ENCODE data around the gene RBM46. TPM values are rescaled to one million over a fixed set of nuclear protein-coding genes. Genes with fewer than 3 reads are reported as not detected.

Gene RBM46, protein sequence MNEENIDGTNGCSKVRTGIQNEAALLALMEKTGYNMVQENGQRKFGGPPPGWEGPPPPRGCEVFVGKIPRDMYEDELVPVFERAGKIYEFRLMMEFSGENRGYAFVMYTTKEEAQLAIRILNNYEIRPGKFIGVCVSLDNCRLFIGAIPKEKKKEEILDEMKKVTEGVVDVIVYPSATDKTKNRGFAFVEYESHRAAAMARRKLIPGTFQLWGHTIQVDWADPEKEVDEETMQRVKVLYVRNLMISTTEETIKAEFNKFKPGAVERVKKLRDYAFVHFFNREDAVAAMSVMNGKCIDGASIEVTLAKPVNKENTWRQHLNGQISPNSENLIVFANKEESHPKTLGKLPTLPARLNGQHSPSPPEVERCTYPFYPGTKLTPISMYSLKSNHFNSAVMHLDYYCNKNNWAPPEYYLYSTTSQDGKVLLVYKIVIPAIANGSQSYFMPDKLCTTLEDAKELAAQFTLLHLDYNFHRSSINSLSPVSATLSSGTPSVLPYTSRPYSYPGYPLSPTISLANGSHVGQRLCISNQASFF
- total RNA-seq: not detected in 2 replicates

DNA sequence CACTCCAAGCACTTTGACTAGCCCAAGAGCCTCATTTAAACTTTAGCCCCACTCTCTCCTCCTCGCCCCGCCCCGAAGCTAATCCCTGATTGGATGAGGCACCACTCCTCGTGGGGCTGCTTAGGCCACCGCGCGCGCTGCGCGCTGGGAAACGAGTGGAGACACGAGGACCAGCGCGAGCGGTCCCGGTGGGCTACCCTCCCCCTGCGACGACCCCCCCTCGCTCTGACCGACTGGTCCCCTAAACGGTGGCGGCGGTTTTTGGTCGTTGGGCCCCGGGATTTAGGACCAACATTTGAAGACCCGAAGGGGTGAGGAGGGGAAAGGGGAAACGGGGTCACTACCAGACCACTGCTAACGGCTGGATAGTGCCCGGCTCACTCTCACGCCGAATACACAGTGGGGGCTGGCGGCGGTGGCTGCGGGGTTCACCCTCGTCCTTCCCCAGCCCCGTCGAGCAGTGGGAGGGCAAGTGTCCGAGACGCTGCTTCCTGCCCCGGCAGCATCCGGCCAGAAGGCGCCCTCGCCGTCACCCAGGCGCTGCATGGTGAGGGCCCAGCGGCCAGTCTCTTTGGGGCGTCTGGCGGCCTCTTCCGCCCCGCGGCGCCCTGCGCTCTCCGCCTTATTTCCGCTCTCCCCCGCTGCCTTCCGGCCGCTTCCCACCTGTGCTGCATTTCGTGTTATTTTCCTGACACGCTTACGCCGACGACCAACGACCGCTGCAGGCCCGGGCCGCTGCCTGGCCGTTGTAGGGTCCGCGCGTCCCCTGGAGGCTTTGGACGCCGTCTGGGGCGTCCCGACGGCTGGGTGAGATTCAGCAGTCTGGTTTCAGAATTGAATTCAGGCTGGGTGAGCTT, at the start of gene RBM46:
RBM46 (plus strand) TSS at position 147 of the 857 bp plus-strand sequence. CDS start 15,481 bp downstream, outside the sequence.
- DNase-seq (ENCODE audit: extremely low read depth, low read depth, low spot score): no peak

DNA sequence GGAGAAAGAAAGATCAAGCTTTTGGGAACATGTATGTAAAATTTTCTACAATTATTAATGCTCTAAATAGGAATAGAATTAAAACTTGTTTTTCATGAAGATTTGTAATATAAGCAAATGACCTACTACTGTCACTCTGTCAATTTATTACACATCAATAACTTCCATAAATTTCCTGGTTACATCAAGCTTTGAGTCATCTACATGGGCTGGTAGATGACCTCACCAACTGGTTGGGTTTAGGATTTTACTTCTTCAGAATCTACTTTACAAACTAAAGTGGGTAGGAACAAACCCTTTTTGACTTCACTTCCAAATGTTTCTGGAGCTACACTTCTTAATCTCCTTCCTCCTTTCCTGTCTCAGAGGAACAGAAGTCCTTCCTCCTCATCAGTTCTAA, 49.3 kb upstream of the RBM46 start:
- DNase-seq (ENCODE audit: extremely low read depth, low read depth, low spot score): no peak

DNA sequence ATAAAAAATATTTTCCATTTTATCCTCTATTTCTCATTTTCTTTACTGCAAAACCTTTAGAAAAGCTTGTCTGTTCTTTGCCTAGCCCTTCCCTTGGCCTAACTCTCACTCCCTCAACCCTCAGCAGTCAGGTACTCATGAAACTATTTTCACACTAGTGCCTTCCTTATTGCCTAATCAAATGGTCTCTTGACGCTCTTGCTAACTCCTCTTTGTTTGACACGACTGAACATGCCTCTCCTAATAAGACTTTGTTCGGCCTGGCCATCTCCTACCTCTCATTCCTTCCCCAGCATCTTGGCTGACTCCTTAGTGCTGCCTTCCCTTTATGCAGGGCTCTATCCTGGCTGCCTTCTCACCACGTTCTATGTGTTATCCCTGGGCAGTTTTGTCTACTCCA, 48.4 kb upstream of the RBM46 start:
- no peak for DNase-seq (ENCODE audit: extremely low read depth, low read depth, low spot score)

DNA sequence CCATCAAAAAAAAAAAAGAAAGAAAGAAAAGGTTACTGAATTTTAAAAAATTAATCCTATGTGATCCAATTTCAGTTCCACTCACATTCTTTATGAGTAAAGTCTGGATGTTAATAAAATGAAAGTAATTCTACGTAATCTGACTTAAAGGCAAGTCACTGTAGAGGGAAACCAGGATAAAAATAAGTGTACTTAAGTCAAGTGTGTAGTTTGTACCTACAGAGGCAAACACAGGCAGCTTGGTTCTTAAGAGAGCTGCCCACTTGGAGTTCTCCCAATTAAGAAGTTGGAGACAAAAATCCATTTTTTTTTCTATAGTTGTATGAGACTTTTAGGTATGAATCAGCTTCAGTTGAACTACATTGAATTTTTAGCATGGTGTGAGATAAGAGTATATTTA, 44.3 kb upstream of the RBM46 start:
- DNase-seq (ENCODE audit: extremely low read depth, low read depth, low spot score): no peak

DNA sequence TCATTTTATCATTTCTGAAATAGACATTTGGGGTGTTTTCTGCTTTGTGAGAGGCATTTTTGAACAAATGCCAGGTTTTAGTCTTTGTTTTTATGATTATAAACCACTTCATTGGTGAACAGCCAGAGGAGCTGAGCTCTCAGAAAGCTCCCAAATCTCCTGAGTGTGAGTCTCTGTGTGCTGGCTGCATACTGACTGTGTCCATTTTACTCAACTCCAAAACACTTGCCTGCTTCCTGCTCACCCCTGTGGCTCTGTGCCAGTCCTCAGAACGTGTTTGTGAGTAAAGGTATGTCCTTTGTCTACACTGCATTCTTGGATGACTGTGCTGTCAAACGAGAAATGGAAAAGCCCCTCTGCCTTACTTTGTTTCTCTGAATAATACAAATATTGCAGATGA, 42.6 kb upstream of the RBM46 start:
- no peak for DNase-seq (ENCODE audit: extremely low read depth, low read depth, low spot score)

DNA sequence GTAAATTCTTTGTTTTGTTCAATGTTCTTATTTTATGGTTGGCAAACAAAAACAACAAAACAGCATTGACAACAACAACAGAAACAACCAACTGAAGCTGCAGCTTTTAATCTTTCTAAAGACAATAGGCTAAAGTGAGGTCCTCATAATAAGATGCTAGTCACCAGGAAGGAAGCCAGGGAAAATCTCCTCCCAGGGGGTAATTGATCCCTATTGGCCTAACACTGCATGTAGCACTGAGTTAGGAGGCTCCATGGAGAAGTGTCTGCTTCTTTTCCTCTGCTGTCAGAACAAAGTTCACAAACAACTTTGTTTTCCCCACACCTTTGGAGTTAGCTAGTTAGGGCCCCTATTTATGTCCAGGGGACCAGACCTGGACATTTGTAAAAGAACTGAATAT, 42.0 kb upstream of the RBM46 start:
- no peak for DNase-seq (ENCODE audit: extremely low read depth, low read depth, low spot score)

DNA sequence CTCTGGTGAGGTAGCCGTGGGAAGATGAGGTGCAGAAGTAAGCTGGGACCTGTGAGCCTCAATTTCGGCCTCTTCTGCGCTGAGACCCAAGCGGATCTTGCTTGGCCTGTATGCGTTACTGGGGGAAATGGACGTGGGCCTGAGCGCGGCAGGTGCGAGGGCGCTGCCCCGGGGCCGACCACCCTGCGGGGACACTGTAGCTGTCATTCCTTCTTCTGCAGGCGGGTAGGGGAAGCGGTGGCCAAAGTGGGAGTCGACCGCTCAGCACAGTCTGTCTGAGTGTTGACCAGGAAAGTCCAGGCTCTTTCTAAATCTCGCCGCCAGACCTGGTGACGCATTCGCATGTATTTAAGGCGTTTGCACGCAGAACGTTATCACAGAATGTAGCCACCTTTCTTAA, 40.6 kb upstream of the RBM46 start:
- no peak for DNase-seq (ENCODE audit: extremely low read depth, low read depth, low spot score)

DNA sequence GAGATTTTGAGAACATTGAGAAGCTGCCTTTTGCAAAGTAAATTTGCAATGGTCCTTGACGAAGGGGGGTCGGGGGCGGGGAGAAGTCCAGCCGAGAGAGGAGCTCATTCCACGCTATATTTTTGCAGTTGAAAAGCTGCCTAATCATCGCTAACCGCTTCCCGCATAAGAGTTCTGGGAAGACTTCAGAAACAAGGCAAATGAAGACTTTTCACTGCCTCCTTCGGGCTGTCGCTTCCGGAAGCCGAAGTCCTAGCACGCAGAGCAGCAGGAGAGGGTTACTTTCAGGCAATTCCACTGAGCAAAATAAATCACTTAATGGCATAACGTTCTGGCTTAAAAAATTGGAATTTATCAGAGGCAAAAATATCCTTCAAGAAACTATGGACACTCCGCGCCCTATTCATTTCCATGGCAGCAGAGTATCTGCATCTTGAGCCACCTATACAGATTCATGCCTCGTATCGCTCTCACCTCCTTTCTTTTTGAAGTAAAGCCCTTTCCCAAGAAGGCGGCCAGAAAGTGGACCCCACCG, 39.9 kb upstream of the RBM46 start:
- DNase-seq (ENCODE audit: extremely low read depth, low read depth, low spot score): no peak

DNA sequence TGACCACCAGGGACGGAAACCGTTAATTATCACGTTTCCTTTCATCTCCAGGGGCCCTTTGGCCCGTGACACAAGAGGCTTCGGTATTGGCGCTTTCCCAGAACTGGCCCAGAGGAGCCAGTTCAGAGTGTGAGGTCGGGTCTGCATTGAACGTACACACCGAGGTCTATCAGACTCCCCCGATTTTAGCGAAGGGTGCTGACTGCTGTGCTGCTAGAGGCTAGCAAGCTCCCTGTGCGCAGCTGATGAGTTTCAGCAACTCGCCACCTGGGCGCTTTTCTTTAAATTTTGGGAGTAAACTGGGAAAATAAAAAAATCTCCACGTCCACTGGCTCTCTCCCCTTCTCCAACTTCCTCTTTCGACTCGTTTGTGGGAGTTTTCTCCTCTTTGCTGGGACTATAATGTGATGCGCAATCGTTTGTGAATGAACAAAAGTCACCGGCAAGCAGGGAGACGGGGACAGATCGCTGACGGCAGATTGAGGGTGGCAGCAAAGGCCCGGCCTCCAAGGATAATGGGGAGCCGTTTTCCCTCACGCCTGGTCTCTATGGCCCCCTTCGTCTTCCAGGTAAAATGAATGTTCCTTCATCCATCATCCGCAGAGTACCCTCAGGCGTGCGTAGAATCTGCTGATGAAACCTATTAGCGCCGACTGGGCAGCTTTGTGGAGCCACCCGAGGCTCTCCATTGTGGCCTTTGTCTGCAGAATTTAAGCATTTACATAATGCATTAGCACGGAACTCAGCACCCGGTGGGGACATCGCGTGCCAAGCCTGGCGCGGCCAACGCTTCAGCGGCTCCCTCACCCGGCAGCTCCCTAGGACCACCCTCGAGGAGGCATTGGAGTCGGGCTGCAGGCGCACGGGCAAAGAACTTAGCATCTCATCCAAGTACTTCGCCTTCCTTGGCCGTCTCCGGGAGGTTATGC, 38.9 kb upstream of the RBM46 start:
- DNase-seq (ENCODE audit: extremely low read depth, low read depth, low spot score): no peak

DNA sequence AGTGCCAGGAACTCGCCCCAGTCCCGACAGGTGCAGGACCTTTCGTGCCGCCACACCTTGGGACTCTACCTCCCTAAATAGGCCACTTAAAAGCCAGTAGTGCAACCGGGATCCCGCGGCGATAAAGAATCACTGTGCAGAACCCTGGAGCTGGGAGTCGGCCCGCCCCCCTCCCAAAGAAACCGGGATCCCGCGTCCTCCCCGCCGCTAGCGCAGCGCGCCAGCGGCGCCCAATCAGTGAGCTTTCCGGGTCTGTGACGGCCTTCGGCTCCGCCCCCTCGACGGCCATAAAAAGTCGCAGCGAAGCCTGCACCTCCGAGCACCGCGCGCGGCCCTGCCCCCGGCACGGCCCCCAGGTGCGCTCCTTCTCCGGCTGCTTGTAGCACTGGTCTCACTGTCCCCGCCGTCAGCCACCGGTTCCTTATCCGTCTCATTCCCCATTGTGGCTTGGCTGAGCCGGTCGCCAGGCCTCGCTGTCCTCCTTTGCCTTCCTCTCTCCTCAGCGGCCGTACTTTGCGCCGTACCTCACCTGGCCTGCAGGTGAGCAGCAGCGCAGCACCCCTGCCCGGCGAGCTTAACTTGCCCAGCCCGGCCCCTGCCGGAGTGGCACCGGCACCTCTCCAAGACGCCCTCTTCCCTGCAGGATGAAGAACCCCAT, 37.3 kb upstream of the RBM46 start, which contains the start of gene LRAT:
LRAT (plus strand) TSS at position 318 of the 658 bp plus-strand sequence; CDS start at position 645, 327 bp downstream.
- DNase-seq (ENCODE audit: extremely low read depth, low read depth, low spot score): no peak

DNA sequence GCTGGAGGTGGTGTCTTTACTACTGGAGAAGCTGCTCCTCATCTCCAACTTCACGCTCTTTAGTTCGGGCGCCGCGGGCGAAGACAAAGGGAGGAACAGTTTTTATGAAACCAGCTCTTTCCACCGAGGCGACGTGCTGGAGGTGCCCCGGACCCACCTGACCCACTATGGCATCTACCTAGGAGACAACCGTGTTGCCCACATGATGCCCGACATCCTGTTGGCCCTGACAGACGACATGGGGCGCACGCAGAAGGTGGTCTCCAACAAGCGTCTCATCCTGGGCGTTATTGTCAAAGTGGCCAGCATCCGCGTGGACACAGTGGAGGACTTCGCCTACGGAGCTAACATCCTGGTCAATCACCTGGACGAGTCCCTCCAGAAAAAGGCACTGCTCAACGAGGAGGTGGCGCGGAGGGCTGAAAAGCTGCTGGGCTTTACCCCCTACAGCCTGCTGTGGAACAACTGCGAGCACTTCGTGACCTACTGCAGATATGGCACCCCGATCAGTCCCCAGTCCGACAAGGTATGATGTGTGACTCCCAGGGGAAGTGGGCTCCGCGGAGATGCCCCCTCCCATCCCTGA, 36.6 kb upstream of the RBM46 start:
- no peak for DNase-seq (ENCODE audit: extremely low read depth, low read depth, low spot score)

DNA sequence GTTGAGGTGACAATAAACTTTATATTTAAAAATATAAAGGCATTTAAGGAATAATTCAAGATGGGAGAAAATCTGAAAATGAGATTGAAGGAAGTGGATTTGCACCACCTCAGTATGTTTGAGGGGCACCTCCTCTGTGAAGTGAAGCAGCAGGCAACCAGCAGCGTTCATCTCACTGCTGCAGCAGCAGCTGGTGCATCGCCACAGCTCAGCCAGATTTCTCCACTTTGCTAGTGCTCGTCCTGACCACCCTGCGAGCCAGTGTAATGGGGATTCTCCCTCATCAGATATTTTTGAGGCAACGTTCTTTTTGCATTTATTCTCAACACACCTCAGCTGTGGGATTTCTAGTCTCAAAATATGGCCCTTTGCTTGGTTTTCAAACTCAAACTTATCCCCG, 23.4 kb upstream of the RBM46 start:
- DNase-seq (ENCODE audit: extremely low read depth, low read depth, low spot score): no peak

DNA sequence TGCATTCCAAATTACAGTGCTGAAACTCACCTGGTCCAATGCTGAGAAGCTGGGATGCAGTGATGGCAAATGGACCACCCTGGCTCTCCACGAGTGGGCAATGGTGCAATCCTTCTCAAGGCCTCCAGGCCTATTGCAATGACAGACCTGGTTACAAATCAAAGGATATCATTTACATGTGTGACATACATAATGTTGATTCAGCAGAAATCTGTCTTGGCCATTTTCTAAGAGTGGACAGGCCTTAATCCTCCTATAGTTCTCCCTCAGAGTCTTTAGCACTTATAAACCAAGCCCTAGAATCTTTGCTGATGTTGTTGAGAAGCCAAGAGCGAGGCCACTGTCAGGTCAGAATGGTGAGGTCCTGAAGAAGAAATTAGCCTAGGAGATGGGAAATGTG, 20.2 kb upstream of the RBM46 start:
- no peak for DNase-seq (ENCODE audit: extremely low read depth, low read depth, low spot score)

DNA sequence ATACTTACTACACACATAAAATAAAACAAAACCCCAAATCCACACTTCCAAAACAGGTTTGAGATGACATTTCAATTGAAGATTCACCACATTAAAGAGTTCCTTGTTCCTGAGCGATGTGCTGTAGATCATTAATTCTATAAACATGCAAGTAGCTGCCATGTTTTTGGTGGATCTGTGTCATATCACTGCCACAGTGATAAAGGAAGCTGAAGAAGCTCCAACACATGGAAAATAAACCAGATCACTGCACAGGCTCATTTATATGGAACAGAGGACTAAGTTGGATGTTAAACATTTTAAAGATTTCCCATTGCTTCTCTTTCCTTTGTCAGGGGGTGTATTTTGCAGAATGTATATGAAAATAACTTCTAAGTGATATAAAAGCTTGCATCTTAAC, 2.8 kb upstream of the RBM46 start:
- no peak for DNase-seq (ENCODE audit: extremely low read depth, low read depth, low spot score)

DNA sequence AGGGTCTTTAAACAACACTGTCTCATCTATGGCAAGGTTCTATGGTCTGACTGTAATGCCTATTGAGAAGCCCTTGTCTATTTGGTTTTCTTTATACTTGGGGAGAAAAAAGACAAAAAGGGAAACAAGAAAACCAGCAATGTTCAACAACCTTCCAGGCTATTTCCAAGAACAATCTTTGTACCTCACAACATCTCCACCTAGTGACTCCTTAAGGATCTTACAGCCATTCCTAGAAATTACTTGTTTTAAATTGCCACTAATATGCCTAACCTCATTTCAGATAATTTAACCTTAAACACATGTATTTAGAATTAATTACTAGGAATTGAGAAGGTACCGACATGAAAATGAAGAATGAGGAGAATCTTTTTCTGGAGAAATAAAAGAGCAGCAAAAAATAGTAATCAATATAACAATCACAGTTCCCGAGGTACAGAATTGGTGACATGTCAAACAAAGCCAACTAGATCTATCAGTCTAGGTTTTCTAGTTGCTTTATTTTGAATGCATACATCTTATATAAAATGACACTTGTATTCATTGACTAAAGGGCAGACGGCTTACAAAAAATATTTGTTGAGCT, 1.6 kb upstream of the RBM46 start:
- peak; percentile 3 for DNase-seq (ENCODE audit: extremely low read depth, low read depth, low spot score)

DNA sequence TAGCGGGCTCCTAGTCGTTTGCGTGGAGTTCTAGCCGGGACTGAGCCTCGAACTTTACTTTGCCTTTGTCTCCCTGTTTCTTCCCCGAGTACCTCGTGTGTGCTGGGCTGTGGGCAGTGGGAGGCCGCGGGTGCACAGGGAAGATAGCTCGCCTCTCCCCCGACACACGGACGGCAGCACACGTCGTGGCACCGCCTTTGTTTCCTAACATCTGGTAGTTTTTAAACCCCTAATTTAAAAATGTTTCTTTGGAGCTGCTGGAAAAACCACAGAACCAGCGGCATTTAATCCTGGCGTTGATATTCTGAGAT, 866 bp downstream of the RBM46 start:
- no peak for DNase-seq (ENCODE audit: extremely low read depth, low read depth, low spot score)

DNA sequence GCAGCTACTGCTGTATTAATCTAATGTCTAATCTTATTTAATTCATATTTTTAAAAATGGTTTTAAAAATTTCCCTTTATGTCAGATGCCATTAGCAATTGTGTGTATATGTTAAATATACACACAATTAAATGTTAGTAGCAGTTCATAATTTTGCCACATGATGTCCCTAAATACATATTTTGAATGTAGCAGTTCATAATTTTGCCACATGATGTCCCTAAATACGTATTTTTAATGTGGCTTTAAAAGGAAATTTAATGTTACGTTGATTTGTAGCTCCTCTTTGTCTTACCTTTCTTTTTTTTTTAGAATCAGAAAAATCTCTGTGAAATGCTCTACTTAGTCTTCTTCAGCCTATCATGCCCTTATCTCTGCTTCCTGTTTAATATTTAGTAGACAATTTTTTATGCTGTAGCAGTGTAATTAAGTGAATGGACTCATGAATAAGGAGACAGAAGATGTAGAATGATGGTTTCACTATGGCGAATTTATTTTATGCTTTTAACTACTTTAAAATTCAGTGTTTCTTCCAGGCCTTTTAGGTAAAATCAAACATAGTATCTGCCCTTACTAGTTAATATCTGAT, 26.1 kb downstream of the RBM46 start:
- DNase-seq (ENCODE audit: extremely low read depth, low read depth, low spot score): peak; percentile 27

DNA sequence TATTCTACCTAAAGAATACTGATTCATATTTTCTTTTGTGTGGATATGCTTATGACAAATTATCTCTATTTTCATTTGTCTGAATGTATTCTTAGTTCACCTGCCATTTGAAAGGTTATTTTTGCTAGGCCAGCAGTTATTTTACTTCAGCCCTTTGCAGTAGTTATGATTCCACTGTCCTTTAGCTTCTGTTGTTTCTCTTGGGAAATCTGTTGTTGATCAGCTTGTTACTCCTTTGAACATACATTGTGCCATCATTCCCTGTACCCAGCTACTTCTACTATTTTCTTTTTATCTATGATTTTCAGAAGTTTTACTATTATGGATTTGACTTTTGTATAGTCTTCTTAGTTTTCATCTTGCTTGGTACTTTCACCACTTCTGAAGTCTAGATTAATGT, 37.2 kb downstream of the RBM46 start:
- DNase-seq (ENCODE audit: extremely low read depth, low read depth, low spot score): no peak

DNA sequence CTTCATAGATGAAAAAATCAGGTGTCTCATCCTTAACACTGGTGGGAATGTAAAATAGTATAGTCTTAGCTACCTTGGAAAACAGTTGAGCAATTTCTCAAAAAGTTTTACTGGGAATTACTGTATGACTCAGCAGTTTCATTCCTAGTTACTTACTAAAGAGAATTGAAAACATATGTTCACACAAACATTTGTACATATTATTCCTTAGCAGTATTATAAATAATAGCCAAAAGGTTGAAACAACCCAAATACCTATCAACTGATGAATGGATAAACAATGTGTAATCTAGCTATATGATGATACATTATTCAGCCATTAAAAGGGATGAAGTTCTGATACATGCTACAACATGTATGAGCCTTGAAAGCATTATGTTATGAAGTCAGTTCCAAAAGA, 41.7 kb downstream of the RBM46 start:
- DNase-seq (ENCODE audit: extremely low read depth, low read depth, low spot score): no peak

Measured in glomerular endothelial cell (primary cell).